DMS 273 treated with DMSO at 0.1 percent for 48 hours (cell line): ENCODE measurements around the gene UNC13C.

Experiments used
- DNase-seq: peaks from one replicate; lab custom pipeline; 2025; lab: John Stamatoyannopoulos, UW

UNC13C gene

GRCh38 chr15:54567408-54568035, 589.3 kb downstream of the UNC13C start:
- no peak for DNase-seq

- no peak for DNase-seq
These were observed 590.1 kb downstream of the UNC13C start for GRCh38 chr15:54568381-54568780.

GRCh38 chr15:54571576-54571975, 593.3 kb downstream of the UNC13C start:
- no peak for DNase-seq

GRCh38 chr15:54575586-54575985, 597.3 kb downstream of the UNC13C start:
- DNase-seq, result no peak

GRCh38 chr15:54576298-54576935, 598.2 kb downstream of the UNC13C start:
- no peak for DNase-seq

- DNase-seq, result no peak
These were observed 599.4 kb downstream of the UNC13C start for GRCh38 chr15:54577476-54578250.

GRCh38 chr15:54579855-54580254, 601.6 kb downstream of the UNC13C start:
- DNase-seq, result no peak

GRCh38 chr15:54580643-54581042, 602.4 kb downstream of the UNC13C start:
- no peak for DNase-seq

GRCh38 chr15:54582863-54583643, 604.8 kb downstream of the UNC13C start:
- no peak for DNase-seq

- DNase-seq, result no peak
These were observed 606.8 kb downstream of the UNC13C start for GRCh38 chr15:54585063-54585462.

GRCh38 chr15:54594115-54594514, 615.9 kb downstream of the UNC13C start:
- no peak for DNase-seq

- DNase-seq, result no peak
These were observed 621.1 kb downstream of the UNC13C start for GRCh38 chr15:54599386-54599785.

- DNase-seq, result no peak
These were observed 626.8 kb downstream of the UNC13C start for GRCh38 chr15:54605043-54605442.

- no peak for DNase-seq
These were observed 627.3 kb downstream of the UNC13C start for GRCh38 chr15:54605556-54605955.

GRCh38 chr15:54608876-54609835, 630.9 kb downstream of the UNC13C start:
- DNase-seq, result no peak

GRCh38 chr15:54618120-54618519, 639.9 kb downstream of the UNC13C start:
- no peak for DNase-seq

GRCh38 chr15:54619180-54619579, 640.9 kb downstream of the UNC13C start:
- no peak for DNase-seq

GRCh38 chr15:54620916-54621315, 642.7 kb downstream of the UNC13C start:
- DNase-seq, result no peak

- no peak for DNase-seq
These were observed 657.9 kb downstream of the UNC13C start for GRCh38 chr15:54636147-54636546.

GRCh38 chr15:54638666-54639065, 660.4 kb downstream of the UNC13C start:
- no peak for DNase-seq

- no peak for DNase-seq
These were observed 662.6 kb downstream of the UNC13C start for GRCh38 chr15:54640873-54641272.
